Testis (tissue), 3 donors: ENCODE measurements around the gene RNF213. TPM values are rescaled to one million over a fixed set of nuclear protein-coding genes. Genes with fewer than 3 reads are reported as not detected.

ENCODE experiments used
- DNase-seq: peaks from one replicate; pipeline ENCODE4 v3.0.0-alpha.2; 2019
- H3K27ac ChIP-seq, 2 donors: fragments of 200-600 bp; sonication (generic); one replicate each; pipeline ENCODE4 v1.5.1; 2019
- H3K27me3 ChIP-seq: fragments of 200-600 bp; sonication (generic); one replicate; pipeline ENCODE4 v1.5.1; 2019
- H3K36me3 ChIP-seq: fragments of 200-600 bp; sonication (generic); one replicate; pipeline ENCODE4 v1.5.1; 2017; ENCODE audit warnings: low read depth; ENCODE audit errors: missing control alignments
- H3K4me1 ChIP-seq: fragments of 200-600 bp; sonication (generic); one replicate; pipeline ENCODE4 v1.5.1; 2019
- H3K4me3 ChIP-seq, 2 donors: fragments of 200-600 bp; sonication (generic); one replicate each; pipeline ENCODE4 v1.5.1; 2017 to 2019
- H3K9me3 ChIP-seq: fragments of 200-600 bp; sonication (generic); one replicate; pipeline ENCODE4 v1.5.1; 2017
- POLR2A ChIP-seq: fragments of 450-650 bp; IDR thresholded peaks from one replicate; pipeline ENCODE4 v1.6.1; 2017; ENCODE audit warnings: antibody characterized with exemption, mild to moderate bottlenecking, moderate library complexity
- WGBS, 2 donors: methylation state at CpG; one replicate each; pipeline ENCODE4 v1.1.5; 2018; 5-methylcytosine and 5-hydroxymethylcytosine counted together
- intact Hi-C: fragments of 100-400 bp; cut with DNase I; formaldehyde crosslinking; loops from one replicate; pipeline ENCODE4 v1.15.1; 2023; ENCODE audit warnings: low total_unique reads
- polyA plus RNA-seq: library from polyadenylated mRNA; stranded (reverse); fragments of 350-450 nt; fragmentation: Illumina TruSeq; extraction: RNeasy Lipid Tissue Mini Kit (QIAGEN cat#74804); gene quantifications from one replicate; pipeline ENCODE4 v1.2.3, GENCODE V29; 2014; ENCODE audit warnings: low read depth, low replicate concordance; ENCODE audit not compliant: insufficient read depth
- total RNA-seq, 2 donors: library from RNA; depleted of rRNA; stranded (reverse); fragments of >200 nt; gene quantifications; one replicate each; pipeline ENCODE4 v1.2.3, GENCODE V29; 2016
- TF ChIP-seq, protein P1 (sequence below), 3 experiments: fragments of 450-650 bp in 2 of 3; fragments of 200-600 bp in 1 of 3; sonication (generic) in 1 of 3; IDR thresholded peaks; one replicate each; pipeline ENCODE4 v1.5.1; 2016 to 2019; ENCODE audit warnings: antibody characterized with exemption in 3 of 3, mild to moderate bottlenecking in 2 of 3, moderate library complexity in 1 of 3

RNF213 gene
- total and polyA plus RNA-seq, 3 donors from 2014 or later, result 25.3 to 68.9 (median 66.9) TPM

DNA sequence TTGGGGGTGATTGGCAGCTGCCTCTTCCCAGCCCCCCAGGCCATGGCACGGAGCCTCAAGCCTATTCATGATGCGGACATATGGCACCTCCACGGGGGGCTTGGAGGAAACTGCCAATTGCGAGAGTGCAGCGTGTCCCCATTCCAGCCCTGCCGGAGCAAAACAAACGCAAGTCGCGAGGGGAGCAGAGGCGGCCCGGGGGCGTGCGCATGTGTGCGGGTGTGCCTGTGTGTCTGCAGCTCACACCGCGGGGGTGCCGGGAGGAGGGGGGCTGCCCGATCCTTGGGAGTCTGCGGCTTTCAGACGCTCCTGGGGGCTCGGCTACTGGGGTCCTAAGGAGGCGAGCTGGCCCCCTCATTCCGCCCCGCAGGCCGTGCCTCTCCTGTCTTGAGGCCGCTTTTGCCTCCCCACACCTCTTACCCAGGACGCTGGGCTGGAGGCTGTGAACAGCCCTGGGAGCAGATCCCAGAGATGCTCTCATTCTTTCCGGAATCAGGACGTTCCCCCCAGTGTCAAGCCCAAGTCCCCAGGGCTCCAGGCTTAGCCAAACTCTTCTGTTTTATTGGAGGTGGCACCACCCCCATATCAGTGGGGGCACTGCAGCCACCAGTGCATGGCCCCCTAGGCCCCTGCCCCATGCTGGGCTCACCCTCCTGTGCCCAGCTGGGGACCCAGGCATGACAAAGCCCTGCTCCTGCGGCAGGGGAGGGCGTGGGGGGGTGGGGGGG, 183.4 kb downstream of the RNF213 start:
- 69 to 76% methylated on average over 15 to 29 of the region's 31 CpGs for WGBS, 2 donors
- Histone ChIP-seq H3K4me3 (no peak overlapping the region), H3K27ac (no peak overlapping the region), H3K27me3 (no peaks in the 10 kb centered on the region), H3K36me3 (no peaks in the 10 kb centered on the region), H3K9me3 (no peaks in the 10 kb centered on the region), H3K4me1 (no peaks in the 10 kb centered on the region)
- intact Hi-C loops, result no loop called here
- DNase-seq, result no peak
- TF ChIP-seq, protein P1, sequence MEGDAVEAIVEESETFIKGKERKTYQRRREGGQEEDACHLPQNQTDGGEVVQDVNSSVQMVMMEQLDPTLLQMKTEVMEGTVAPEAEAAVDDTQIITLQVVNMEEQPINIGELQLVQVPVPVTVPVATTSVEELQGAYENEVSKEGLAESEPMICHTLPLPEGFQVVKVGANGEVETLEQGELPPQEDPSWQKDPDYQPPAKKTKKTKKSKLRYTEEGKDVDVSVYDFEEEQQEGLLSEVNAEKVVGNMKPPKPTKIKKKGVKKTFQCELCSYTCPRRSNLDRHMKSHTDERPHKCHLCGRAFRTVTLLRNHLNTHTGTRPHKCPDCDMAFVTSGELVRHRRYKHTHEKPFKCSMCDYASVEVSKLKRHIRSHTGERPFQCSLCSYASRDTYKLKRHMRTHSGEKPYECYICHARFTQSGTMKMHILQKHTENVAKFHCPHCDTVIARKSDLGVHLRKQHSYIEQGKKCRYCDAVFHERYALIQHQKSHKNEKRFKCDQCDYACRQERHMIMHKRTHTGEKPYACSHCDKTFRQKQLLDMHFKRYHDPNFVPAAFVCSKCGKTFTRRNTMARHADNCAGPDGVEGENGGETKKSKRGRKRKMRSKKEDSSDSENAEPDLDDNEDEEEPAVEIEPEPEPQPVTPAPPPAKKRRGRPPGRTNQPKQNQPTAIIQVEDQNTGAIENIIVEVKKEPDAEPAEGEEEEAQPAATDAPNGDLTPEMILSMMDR (IDR thresholded peaks at IDR 0.05), result no peak
- no peak for TF ChIP-seq POLR2A

DNA sequence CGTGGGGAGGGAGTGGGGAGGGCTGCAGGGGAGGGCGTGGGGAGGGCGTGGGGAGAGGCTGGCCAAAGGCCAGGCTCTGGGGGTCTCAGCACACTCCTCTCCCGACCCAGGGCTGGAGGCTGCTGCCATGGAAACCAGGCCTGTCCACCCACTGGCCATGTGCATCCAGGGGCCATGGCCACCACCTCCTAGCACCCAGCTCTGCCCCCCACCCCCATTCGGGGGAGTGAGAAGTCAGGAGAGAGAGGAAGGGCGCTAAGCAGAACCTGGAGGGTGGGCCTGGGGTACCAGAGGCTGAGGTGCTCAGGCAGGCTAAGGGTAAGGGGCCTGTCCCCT, 184.0 kb downstream of the RNF213 start:
- no peaks in the 10 kb centered on the region for H3K36me3 ChIP-seq
- H3K4me3 ChIP-seq, result no peak overlapping the region
- H3K27ac ChIP-seq, result no peak overlapping the region
- 73 to 77% methylated on average over 4 to 5 of the region's 6 CpGs for WGBS, 2 donors
- intact Hi-C loops, result no loop called here
- H3K4me1 ChIP-seq, result no peaks in the 10 kb centered on the region
- H3K27me3 ChIP-seq, result no peaks in the 10 kb centered on the region
- no peak for DNase-seq
- no peaks in the 10 kb centered on the region for H3K9me3 ChIP-seq
- TF ChIP-seq, protein P1 (IDR thresholded peaks at IDR 0.05), result no peak
- no peak for TF ChIP-seq POLR2A

DNA sequence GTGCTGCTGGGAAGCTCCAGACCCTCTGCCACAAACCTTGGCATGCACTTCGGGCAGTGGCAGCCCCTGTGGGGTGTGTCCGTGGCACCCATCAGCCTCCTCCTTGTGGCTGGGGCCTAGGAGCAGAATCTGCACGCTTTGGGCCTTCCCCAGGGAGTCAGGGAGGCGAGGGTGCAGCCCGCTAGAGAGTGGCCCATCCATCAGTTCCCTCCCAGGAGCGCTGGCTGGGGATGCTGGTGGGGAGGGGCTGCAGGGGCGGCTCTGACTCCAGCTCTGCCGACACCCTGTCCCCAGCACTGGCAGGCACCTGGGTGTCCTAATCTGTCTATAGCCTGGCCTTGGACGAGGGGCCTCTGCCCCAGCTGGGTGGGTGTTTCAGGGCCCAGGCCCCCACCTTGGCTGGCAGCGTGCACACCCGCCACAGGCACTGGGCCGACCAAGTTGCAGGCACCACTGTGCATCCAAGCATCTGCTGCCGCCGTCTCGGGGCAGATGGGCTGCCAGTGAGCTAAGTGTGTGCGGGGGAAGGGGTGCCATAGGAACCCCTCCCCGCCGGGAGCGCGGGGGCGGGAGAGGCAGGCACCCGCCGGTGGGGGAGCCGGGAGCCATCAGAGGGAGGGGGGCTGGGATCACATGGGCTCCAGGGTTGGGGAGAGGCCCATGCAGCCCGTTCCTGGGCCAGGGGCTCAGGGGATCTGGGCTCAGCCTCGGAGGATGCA, 184.5 kb downstream of the RNF213 start:
- intact Hi-C loops, result no loop called here
- H3K4me3 ChIP-seq, result no peak overlapping the region
- WGBS, 2 donors, result 58 to 67% methylated on average over 1 to 17 of the region's 26 CpGs
- no peak for TF ChIP-seq POLR2A
- TF ChIP-seq, protein P1 (IDR thresholded peaks at IDR 0.05), result no peak
- H3K27me3 ChIP-seq, result no peaks in the 10 kb centered on the region
- no peaks in the 10 kb centered on the region for H3K4me1 ChIP-seq
- no peaks in the 10 kb centered on the region for H3K36me3 ChIP-seq
- no peaks in the 10 kb centered on the region for H3K9me3 ChIP-seq
- no peak for DNase-seq
- no peak overlapping the region for H3K27ac ChIP-seq

DNA sequence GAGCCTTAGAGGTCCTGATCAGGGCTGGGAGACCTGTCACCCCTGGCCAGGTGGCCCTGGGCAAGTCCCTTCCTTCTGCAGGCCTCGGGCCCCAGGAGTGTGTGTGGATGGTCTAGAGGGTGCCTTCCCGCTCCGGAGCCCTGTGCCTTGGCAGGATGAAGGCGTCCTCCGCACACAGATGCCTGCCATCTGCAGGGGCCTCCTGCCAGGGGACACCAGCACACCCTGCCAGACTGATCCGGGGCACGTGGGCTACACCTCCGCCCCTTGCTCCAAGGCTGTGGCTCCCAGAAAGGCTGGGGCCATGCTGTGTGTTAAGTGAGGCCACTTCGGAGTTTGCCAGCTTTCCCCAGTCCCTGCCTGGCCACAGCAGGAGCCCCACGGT, 185.1 kb downstream of the RNF213 start:
- DNase-seq, result no peak
- Histone ChIP-seq H3K27me3 (no peaks in the 10 kb centered on the region), H3K9me3 (no peaks in the 10 kb centered on the region), H3K27ac (no peak overlapping the region), H3K4me3 (no peak overlapping the region), H3K4me1 (no peaks in the 10 kb centered on the region), H3K36me3 (no peaks in the 10 kb centered on the region)
- 70 to 100% methylated on average over 1 to 10 of the region's 10 CpGs for WGBS, 2 donors
- intact Hi-C loops, result no loop called here
- TF ChIP-seq POLR2A, result no peak
- TF ChIP-seq, protein P1 (IDR thresholded peaks at IDR 0.05), result no peak
